ENCODE measurements around the gene PTGR3.

GRCh38 chr18:75199327-75199726 lies 9.6 kb downstream of the PTGR3 start:
- TF ChIP-seq, protein P1, sequence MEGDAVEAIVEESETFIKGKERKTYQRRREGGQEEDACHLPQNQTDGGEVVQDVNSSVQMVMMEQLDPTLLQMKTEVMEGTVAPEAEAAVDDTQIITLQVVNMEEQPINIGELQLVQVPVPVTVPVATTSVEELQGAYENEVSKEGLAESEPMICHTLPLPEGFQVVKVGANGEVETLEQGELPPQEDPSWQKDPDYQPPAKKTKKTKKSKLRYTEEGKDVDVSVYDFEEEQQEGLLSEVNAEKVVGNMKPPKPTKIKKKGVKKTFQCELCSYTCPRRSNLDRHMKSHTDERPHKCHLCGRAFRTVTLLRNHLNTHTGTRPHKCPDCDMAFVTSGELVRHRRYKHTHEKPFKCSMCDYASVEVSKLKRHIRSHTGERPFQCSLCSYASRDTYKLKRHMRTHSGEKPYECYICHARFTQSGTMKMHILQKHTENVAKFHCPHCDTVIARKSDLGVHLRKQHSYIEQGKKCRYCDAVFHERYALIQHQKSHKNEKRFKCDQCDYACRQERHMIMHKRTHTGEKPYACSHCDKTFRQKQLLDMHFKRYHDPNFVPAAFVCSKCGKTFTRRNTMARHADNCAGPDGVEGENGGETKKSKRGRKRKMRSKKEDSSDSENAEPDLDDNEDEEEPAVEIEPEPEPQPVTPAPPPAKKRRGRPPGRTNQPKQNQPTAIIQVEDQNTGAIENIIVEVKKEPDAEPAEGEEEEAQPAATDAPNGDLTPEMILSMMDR (IDR thresholded peaks at IDR 0.05): no peak
- TF ChIP-seq POLR2A (IDR thresholded peaks at IDR 0.05) (no peak), POLR2AphosphoS5 (IDR thresholded peaks at IDR 0.05) (no peak), EP300 (IDR thresholded peaks at IDR 0.05) (no peak)

Data from gastroesophageal sphincter (tissue), 3 donors.